Measurements from ENCODE around the gene TTC33. TPM values are rescaled to one million over a fixed set of nuclear protein-coding genes. Genes with fewer than 3 reads are reported as not detected.

The TTC33 gene
- total and polyA plus RNA-seq, 2 of the 13 experiments (the other 11 are each of a cell fraction or from before 2014, with no cell fraction given): 4.5 to 20.0 TPM

DNA sequence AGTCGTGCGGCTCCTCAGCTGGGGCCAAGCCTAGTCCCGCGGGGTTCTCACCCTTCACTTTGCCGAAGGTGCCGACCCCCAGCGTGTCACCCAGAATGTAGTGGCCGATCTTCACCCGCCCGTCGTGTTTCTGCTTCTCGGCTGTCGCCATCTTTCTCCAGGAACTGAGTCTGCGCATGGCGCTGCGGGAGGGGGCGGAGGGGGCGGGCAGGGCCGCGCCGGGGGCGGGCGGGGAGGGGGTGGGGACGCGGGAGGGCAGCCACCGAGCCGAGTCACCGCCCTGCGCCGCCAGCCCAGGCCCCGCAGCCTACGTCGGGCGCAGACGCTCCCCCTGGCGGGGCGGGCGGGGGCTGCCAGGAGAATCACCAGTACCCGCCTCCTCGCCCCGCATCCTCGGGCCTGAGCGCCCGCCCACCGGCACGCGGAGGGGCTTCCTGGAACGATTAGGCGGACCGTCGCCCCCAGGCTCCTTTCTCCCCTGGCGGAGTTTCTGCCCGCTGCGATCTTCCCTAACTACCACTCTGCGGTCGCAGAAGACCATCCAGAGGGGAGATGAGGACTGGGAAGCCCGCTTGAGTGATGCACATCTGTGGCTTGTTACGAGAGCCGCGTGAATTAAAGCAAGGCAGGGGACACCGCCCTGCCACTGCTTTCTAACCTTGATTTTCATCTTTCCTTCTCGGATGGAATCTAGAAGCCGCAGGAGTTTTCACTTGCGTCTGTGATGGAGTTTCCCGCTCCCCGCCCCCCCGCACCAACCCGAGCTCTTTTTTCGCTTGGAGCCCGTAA is 42.4 kb upstream of the TTC33 start, which contains the start of gene PRKAA1 (continued):
- TF ChIP-seq, protein P1, sequence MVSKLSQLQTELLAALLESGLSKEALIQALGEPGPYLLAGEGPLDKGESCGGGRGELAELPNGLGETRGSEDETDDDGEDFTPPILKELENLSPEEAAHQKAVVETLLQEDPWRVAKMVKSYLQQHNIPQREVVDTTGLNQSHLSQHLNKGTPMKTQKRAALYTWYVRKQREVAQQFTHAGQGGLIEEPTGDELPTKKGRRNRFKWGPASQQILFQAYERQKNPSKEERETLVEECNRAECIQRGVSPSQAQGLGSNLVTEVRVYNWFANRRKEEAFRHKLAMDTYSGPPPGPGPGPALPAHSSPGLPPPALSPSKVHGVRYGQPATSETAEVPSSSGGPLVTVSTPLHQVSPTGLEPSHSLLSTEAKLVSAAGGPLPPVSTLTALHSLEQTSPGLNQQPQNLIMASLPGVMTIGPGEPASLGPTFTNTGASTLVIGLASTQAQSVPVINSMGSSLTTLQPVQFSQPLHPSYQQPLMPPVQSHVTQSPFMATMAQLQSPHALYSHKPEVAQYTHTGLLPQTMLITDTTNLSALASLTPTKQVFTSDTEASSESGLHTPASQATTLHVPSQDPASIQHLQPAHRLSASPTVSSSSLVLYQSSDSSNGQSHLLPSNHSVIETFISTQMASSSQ (IDR thresholded peaks at IDR 0.05; ENCODE audit: low read depth): no peak
- TF ChIP-seq, protein P1 (CRISPR knock-in tag; IDR thresholded peaks at IDR 0.05; ENCODE audit: borderline replicate concordance): peak; percentile 66; the same call in 1 of the 2 replicates
- TF ChIP-seq MAF1 (CRISPR knock-in tag; IDR thresholded peaks at IDR 0.05; ENCODE audit: borderline replicate concordance) (0 out of 2 replicates have a peak, but pooled peaks have one; percentile 31), ZNF746 (CRISPR knock-in tag; IDR thresholded peaks at IDR 0.05) (peak; percentile 64; the same call in 1 of the 2 replicates), ZNF263 (CRISPR knock-in tag; IDR thresholded peaks at IDR 0.05) (peak; percentile 43; the same call in 1 of the 2 replicates), ZNF782 (CRISPR knock-in tag; IDR thresholded peaks at IDR 0.05; ENCODE audit: borderline replicate concordance) (peak; percentile 46; the same call in 1 of the 2 replicates), SP5 (CRISPR knock-in tag; IDR thresholded peaks at IDR 0.05; ENCODE audit: borderline replicate concordance, low read depth) (peak; percentile 37; the same call in 1 of the 2 replicates), ZNF788 (CRISPR knock-in tag; IDR thresholded peaks at IDR 0.05; ENCODE audit: borderline replicate concordance) (peak; percentile 91), CHD4 (IDR thresholded peaks at IDR 0.05; ENCODE audit: borderline replicate concordance, low read length) (no peak), ZSCAN20 (CRISPR knock-in tag; IDR thresholded peaks at IDR 0.05; ENCODE audit: borderline replicate concordance) (peak; percentile 54; the same call in 1 of the 2 replicates), HDAC1 (CRISPR knock-in tag; IDR thresholded peaks at IDR 0.05) (peak; percentile 73), CBFB (CRISPR knock-in tag; IDR thresholded peaks at IDR 0.05) (no peak), DNMT1 (CRISPR knock-in tag; IDR thresholded peaks at IDR 0.05) (no peak), MTA1 (CRISPR knock-in tag; IDR thresholded peaks at IDR 0.05; ENCODE audit: borderline replicate concordance) (peak; percentile 72; the same call in 1 of the 2 replicates), DR1 (CRISPR knock-in tag; IDR thresholded peaks at IDR 0.05) (peak; percentile 45; the same call in 1 of the 2 replicates), IRF2 (CRISPR knock-in tag; IDR thresholded peaks at IDR 0.05) (0 out of 2 replicates have a peak, but pooled peaks have one; percentile 13), MEIS2 (CRISPR knock-in tag; IDR thresholded peaks at IDR 0.05) (0 out of 2 replicates have a peak, but pooled peaks have one; percentile 20), GATA4 (IDR thresholded peaks at IDR 0.05; ENCODE audit: borderline replicate concordance, low read depth) (no peak), PHF21A (CRISPR knock-in tag; IDR thresholded peaks at IDR 0.05) (no peak), ZNF530 (CRISPR knock-in tag; IDR thresholded peaks at IDR 0.05; ENCODE audit: low read depth) (no peak), ZSCAN25 (CRISPR knock-in tag; IDR thresholded peaks at IDR 0.05) (no peak), ZNF558 (CRISPR knock-in tag; IDR thresholded peaks at IDR 0.05; ENCODE audit: borderline replicate concordance) (0 out of 2 replicates have a peak, but pooled peaks have one; percentile 69)
- TF ChIP-seq, protein P2, sequence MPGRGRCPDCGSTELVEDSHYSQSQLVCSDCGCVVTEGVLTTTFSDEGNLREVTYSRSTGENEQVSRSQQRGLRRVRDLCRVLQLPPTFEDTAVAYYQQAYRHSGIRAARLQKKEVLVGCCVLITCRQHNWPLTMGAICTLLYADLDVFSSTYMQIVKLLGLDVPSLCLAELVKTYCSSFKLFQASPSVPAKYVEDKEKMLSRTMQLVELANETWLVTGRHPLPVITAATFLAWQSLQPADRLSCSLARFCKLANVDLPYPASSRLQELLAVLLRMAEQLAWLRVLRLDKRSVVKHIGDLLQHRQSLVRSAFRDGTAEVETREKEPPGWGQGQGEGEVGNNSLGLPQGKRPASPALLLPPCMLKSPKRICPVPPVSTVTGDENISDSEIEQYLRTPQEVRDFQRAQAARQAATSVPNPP (CRISPR knock-in tag; IDR thresholded peaks at IDR 0.05): no peak
- TF ChIP-seq, protein P3, sequence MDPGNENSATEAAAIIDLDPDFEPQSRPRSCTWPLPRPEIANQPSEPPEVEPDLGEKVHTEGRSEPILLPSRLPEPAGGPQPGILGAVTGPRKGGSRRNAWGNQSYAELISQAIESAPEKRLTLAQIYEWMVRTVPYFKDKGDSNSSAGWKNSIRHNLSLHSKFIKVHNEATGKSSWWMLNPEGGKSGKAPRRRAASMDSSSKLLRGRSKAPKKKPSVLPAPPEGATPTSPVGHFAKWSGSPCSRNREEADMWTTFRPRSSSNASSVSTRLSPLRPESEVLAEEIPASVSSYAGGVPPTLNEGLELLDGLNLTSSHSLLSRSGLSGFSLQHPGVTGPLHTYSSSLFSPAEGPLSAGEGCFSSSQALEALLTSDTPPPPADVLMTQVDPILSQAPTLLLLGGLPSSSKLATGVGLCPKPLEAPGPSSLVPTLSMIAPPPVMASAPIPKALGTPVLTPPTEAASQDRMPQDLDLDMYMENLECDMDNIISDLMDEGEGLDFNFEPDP (CRISPR knock-in tag; conservative IDR thresholded peaks at IDR 0.05): no peak
